ENCODE results near the gene TFF2.
A peak's percentile ranks its signal among the peaks of the same experiment; 100 is the strongest.

TFF2 gene

DNA sequence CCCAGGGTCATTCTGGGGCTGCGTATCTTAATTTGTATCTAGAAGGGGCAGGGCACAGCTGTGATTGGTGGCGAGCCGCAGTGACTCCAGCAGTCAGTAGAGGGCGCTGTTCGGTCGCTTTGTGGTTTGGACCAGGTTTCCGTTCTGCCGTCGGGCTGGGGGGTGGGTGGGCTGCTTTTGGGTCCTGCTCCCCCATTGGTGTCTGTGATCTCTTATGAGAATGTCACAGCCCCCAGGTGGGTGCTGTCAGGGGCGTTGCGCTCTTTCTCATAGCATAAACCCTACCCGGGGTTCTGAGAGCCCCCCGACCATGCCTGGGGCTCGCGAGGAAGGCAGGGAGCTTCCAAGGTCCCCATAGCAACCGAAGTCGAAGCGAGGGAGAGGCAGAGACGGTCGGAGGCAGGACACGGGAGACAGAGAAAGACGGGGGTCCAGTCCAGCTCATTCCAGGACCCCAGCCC, 41.0 kb downstream of the TFF2 start:
- peak; percentile 52 for DNase-seq (ENCODE audit: low spot score)
- POLR2A ChIA-PET (ENCODE audit: low non-redundant PET) = no interaction called here

DNA sequence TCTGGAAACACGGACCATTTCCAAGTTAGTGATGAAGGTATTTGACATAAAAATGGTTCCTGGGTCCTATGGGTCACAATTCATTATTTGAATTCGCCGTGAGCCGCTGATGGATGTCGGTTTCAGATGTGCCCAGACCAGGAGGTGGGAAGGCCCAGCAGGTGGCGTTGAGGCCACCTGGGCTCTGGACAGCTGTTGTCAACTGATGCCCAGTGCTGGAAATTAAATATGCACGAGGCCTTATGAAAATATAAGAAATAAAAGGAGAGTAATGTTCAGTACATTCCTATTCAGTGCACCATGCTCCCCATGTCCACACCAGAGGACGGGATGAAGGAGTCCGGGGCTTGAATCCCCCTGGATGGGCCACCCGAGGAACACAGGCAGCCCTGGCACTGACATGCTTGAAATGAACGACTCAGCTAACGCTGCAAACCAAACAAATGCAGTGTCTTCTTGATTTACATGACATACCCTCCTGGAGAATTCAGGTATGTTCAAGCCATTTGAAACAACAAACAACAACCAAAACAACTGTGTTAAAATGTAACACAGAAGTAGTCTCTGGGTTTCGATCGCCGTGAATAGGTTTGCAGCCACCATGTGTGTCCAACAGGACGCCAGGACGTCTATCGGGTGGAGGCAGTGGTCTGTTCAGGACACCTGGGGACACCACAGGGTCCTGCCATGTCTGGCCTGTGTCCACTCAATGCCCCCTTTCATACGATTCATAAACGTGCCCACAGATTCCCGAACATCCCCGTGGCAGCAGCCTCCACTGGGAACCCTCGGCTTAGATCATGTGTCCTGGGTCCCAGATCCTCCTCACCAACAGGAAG, 41.7 kb downstream of the TFF2 start:
- H3K27ac ChIP-seq = no peak overlapping the region
- no peak for DNase-seq (ENCODE audit: low spot score)
- CTCF ChIA-PET = interaction anchor here (0.5 to 2.2 kb wide), 18 partner anchors 12 to 504 kb away, joined by 3 to 8 read pairs (median 4); no protein-coding TSS in a partner anchor
- POLR2A ChIA-PET (ENCODE audit: low non-redundant PET) = no interaction called here
- TF ChIP-seq, protein P1, sequence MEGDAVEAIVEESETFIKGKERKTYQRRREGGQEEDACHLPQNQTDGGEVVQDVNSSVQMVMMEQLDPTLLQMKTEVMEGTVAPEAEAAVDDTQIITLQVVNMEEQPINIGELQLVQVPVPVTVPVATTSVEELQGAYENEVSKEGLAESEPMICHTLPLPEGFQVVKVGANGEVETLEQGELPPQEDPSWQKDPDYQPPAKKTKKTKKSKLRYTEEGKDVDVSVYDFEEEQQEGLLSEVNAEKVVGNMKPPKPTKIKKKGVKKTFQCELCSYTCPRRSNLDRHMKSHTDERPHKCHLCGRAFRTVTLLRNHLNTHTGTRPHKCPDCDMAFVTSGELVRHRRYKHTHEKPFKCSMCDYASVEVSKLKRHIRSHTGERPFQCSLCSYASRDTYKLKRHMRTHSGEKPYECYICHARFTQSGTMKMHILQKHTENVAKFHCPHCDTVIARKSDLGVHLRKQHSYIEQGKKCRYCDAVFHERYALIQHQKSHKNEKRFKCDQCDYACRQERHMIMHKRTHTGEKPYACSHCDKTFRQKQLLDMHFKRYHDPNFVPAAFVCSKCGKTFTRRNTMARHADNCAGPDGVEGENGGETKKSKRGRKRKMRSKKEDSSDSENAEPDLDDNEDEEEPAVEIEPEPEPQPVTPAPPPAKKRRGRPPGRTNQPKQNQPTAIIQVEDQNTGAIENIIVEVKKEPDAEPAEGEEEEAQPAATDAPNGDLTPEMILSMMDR (conservative IDR thresholded peaks at IDR 0.05; ENCODE audit: low read depth) = no peak

More for the DNA sequence above, 41.0 kb downstream of the TFF2 start:
- no peak overlapping the region for H3K27ac ChIP-seq
- TF ChIP-seq, protein P1 (conservative IDR thresholded peaks at IDR 0.05; ENCODE audit: low read depth) = peak; percentile 68
- CTCF ChIA-PET = interaction anchor here (0.5 to 2.2 kb wide), 21 partner anchors 11 to 660 kb away, joined by 3 to 8 read pairs (median 3); no protein-coding TSS in a partner anchor

DNA sequence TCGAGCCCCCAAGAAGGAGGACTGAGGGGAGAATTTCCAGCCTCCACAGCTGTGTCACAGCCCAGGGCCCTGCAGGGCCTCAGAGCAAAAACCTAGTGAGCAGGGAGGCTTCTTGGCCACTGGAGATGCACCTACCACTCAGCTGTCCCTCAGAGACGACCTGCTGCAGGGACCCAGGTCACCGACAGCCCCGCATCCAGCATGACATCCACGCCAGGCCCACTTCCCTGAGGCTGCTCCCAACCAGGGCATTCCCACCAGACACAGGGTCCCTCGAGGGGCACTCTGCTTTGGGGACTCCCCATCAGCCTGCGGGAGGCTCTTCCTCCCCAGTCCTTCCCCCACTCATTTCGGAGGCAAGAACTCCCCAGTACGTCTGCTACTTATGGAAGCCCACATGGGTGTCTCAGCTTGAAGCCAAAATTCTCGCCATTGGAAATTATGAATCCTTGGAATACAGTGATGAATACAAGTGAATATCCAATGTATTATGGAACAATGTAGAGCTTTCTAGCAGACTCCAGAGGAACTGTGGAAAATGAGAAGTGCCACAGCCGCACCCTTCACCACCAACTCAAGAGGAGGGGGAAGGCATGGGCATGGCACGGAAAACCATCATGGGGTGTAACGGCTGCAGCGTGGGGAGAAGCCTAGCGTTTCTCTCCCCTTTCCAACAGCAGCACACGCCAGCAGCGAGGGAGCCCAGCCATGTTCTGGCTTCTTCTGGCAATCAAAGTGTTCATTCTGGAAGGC, 42.5 kb downstream of the TFF2 start:
- CTCF ChIA-PET = interaction anchor here (0.7 to 1.7 kb wide), 2 partner anchors 73 to 461 kb away, joined by 3 to 5 read pairs; no protein-coding TSS in a partner anchor
- TF ChIP-seq, protein P1 (conservative IDR thresholded peaks at IDR 0.05; ENCODE audit: low read depth) = no peak
- H3K27ac ChIP-seq = no peak overlapping the region
- POLR2A ChIA-PET (ENCODE audit: low non-redundant PET) = no interaction called here
- no peak for DNase-seq (ENCODE audit: low spot score)

DNA sequence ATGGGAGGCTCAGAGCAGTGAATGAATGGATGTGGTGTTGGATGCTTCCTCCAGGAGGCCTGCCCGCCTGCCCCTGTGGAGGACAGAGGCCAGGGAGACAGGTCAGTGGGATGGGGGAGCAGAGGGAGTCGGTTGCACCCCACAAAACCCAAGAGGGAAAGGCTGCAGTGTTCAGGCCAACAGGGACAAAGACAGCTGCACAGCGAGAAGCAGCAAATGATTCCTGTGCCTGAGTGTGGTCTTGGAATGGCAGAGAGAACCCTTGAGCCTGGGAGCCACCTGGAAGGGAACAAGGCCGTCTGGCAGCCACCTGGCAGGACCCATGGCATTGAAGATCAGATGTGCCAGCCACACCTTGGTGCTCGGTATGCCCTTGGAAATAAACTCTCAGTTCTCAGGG, 43.7 kb downstream of the TFF2 start:
- no peak overlapping the region for H3K27ac ChIP-seq
- CTCF ChIA-PET = no interaction called here
- TF ChIP-seq, protein P1 (conservative IDR thresholded peaks at IDR 0.05; ENCODE audit: low read depth) = no peak
- POLR2A ChIA-PET (ENCODE audit: low non-redundant PET) = no interaction called here
- no peak for DNase-seq (ENCODE audit: low spot score)

DNA sequence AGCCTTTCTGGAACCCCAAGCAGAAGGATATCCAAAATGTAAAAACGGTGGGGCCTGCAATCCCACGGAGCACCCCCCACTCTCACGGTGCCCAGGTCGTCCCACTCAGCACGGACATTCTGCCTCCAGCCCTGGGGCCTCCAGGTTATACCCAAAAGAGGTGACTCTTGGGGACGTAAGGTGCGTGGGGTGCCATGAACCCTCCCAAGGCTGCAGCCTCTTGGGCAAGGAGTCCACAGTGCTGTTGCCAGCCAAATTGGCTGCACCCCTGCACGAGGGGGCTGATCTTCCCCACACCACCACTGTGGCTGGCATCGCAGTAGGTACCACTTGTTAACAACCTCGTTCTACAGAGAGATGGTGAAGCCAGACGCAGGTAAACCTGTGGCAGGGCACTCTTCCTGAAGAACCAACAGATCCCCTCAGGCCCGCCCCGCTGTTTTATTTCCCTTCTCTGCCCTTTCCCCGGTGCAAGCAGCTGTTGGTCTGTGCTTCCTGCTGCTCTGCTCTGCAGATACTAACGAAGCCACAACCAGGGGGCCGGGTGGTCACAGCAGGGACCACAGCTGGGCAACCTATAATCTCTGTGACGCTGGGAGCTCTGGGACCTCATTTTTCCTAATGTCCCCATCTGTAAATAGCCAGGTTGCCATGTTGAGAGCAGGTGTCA, 44.3 kb downstream of the TFF2 start:
- TF ChIP-seq, protein P1 (conservative IDR thresholded peaks at IDR 0.05; ENCODE audit: low read depth) = no peak
- CTCF ChIA-PET = no interaction called here
- DNase-seq (ENCODE audit: low spot score) = no peak
- POLR2A ChIA-PET (ENCODE audit: low non-redundant PET) = no interaction called here
- no peak overlapping the region for H3K27ac ChIP-seq

DNA sequence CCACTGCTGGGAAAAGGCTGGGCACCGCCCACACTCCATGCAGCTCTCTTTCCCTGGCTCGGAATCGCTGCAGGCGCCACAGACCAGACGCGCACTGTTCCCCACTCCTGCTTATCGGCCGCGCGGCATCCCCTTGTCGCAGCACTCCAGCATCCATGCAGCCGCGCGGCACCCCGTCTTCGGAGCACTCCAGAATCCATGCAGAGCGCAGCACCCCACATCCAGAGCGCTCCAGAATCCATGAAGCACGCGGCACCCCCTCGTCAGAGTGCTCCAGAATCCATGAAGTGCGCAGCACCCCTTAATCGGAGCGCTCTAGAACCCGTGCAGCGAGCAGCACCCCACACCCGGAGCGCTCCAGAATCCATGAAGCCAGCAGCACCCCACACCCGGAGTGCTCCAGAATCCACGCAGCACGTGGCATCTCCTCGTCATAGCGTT, 45.1 kb downstream of the TFF2 start:
- DNase-seq (ENCODE audit: low spot score) = no peak
- TF ChIP-seq, protein P1 (conservative IDR thresholded peaks at IDR 0.05; ENCODE audit: low read depth) = no peak
- POLR2A ChIA-PET (ENCODE audit: low non-redundant PET) = no interaction called here
- CTCF ChIA-PET = interaction anchor here (0.6 kb wide), 1 partner anchor 260 kb away, joined by 4 read pairs; no protein-coding TSS in a partner anchor
- H3K27ac ChIP-seq = no peak overlapping the region

All from RWPE1 (cell line).